ENCODE measurements around the gene OTUD5. TPM values are rescaled to one million over a fixed set of nuclear protein-coding genes. Genes with fewer than 3 reads are reported as not detected.

Gene OTUD5
- total RNA-seq, 1 donor from 2014 or later: 64.5 TPM

GRCh38 chrX:48939524-48940228 lies 17.7 kb downstream of the OTUD5 start:
- TF ChIP-seq CTCF (IDR thresholded peaks at IDR 0.05; ENCODE audit: unreplicated experiment): no peak
- H3K9me3 Mint-ChIP-seq: peaks cover 23% of the 10 kb centered on the region
- H3K4me3 Mint-ChIP-seq: no peak overlapping the region
- H3K27me3 Mint-ChIP-seq (ENCODE audit: low read depth): no peaks in the 10 kb centered on the region
- peaks cover 9% of the 10 kb centered on the region for H3K36me3 Mint-ChIP-seq
- H3K4me1 Mint-ChIP-seq: no peaks in the 10 kb centered on the region
- H3K27ac Mint-ChIP-seq: no peak overlapping the region
- DNase-seq (ENCODE audit: low spot score in 2 of 2, unreplicated experiment in 2 of 2): no peak

- Mint-ChIP-seq H3K4me1 (no peaks in the 10 kb centered on the region), H3K9me3 (peaks cover 25% of the 10 kb centered on the region), H3K27ac (no peak overlapping the region), H3K36me3 (peaks cover 17% of the 10 kb centered on the region), H3K4me3 (no peak overlapping the region), H3K27me3 (ENCODE audit: low read depth) (no peaks in the 10 kb centered on the region)
- DNase-seq (ENCODE audit: low spot score in 2 of 2, unreplicated experiment in 2 of 2): no peak
- TF ChIP-seq CTCF (IDR thresholded peaks at IDR 0.05; ENCODE audit: unreplicated experiment): no peak
Observed at GRCh38 chrX:48938721-48939425, 18.5 kb downstream of the OTUD5 start.

GRCh38 chrX:48937054-48937907 lies 20.1 kb downstream of the OTUD5 start:
- Mint-ChIP-seq H3K27me3 (ENCODE audit: low read depth) (no peaks in the 10 kb centered on the region), H3K4me3 (no peak overlapping the region), H3K9me3 (peaks cover 20% of the 10 kb centered on the region), H3K4me1 (no peaks in the 10 kb centered on the region), H3K27ac (no peak overlapping the region), H3K36me3 (peaks cover 25% of the 10 kb centered on the region)
- TF ChIP-seq CTCF (IDR thresholded peaks at IDR 0.05; ENCODE audit: unreplicated experiment): no peak
- DNase-seq (ENCODE audit: low spot score in 2 of 2, unreplicated experiment in 2 of 2): no peak

- Mint-ChIP-seq H3K9me3 (peaks cover 18% of the 10 kb centered on the region), H3K4me3 (no peak overlapping the region), H3K4me1 (no peaks in the 10 kb centered on the region), H3K36me3 (peaks cover 23% of the 10 kb centered on the region), H3K27ac (no peak overlapping the region), H3K27me3 (ENCODE audit: low read depth) (no peaks in the 10 kb centered on the region)
- no peak for DNase-seq (ENCODE audit: low spot score in 2 of 2, unreplicated experiment in 2 of 2)
- TF ChIP-seq CTCF (IDR thresholded peaks at IDR 0.05; ENCODE audit: unreplicated experiment): no peak
Observed at GRCh38 chrX:48936429-48937053, 20.9 kb downstream of the OTUD5 start.

- no peaks in the 10 kb centered on the region for H3K4me1 Mint-ChIP-seq
- H3K9me3 Mint-ChIP-seq: peaks cover 23% of the 10 kb centered on the region
- H3K27ac Mint-ChIP-seq: no peak overlapping the region
- no peak for TF ChIP-seq CTCF (IDR thresholded peaks at IDR 0.05; ENCODE audit: unreplicated experiment)
- no peak for DNase-seq (ENCODE audit: low spot score in 2 of 2, unreplicated experiment in 2 of 2)
- peaks cover 27% of the 10 kb centered on the region for H3K36me3 Mint-ChIP-seq
- no peak overlapping the region for H3K4me3 Mint-ChIP-seq
- H3K27me3 Mint-ChIP-seq (ENCODE audit: low read depth): no peaks in the 10 kb centered on the region
Observed at GRCh38 chrX:48935301-48935670, 22.1 kb downstream of the OTUD5 start.

Data from mesothelial cell of epicardium (in vitro differentiated cells).